ENCODE results near the gene SMC5.

The SMC5 gene

DNA sequence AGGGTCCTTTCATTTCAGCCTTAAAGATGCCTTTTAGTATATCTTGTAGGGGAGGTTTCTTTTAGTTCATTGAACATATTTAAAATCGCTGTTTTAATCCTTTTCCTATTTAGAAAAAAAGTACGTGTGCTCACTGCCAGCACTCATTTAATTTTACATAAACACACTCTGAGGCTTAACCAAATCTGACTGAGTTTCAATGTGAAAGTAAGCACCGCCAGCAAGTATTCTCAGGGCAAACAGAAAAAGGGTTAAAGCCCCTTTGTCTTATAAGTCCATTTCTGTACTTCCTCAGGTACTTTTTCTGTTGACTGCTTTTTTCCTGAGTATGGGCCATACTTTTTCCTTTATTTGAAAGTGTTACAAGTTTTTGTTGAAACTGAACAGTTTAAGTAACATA, 31.8 kb downstream of the SMC5 start:
- no peak overlapping the region for H3K4me3 ChIP-seq (ENCODE audit: low read depth, low read length)
- no peak for TF ChIP-seq CTCF (IDR thresholded peaks at IDR 0.05; ENCODE audit: control insufficient read depth, extremely low read depth, insufficient read depth)
- DNase-seq (ENCODE audit: low read depth), result no peak

DNA sequence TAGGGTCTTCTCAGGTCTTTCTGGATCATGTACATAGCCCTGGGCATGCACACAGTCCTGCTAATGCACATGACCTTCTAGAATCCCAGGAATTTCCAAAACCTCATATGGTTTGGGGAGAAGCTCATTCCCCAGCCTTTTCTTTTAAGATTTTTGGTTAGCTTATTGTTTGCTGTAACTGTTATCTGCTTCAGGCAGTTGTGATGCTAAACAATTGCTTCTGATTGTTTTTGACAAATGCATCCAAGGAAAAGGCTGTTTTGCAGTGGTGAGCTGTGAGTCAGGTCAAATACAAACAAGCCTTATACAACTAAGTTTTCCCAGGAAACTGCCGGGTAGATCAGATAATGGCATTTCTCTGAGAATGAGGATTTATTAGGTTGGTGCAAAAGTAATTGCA, 32.7 kb downstream of the SMC5 start:
- no peak for DNase-seq (ENCODE audit: low read depth)
- H3K4me3 ChIP-seq (ENCODE audit: low read depth, low read length), result no peak overlapping the region
- no peak for TF ChIP-seq CTCF (IDR thresholded peaks at IDR 0.05; ENCODE audit: control insufficient read depth, extremely low read depth, insufficient read depth)

- DNase-seq (ENCODE audit: low read depth), result no peak
- no peak for TF ChIP-seq CTCF (IDR thresholded peaks at IDR 0.05; ENCODE audit: control insufficient read depth, extremely low read depth, insufficient read depth)
- no peak overlapping the region for H3K4me3 ChIP-seq (ENCODE audit: low read depth, low read length)
Observed at GRCh38 chr9:70292253-70292652, 33.5 kb downstream of the SMC5 start.

- DNase-seq (ENCODE audit: low read depth), result no peak
- no peak for TF ChIP-seq CTCF (IDR thresholded peaks at IDR 0.05; ENCODE audit: control insufficient read depth, extremely low read depth, insufficient read depth)
- H3K4me3 ChIP-seq (ENCODE audit: low read depth, low read length), result no peak overlapping the region
Observed at GRCh38 chr9:70293214-70293613, 34.4 kb downstream of the SMC5 start.

GRCh38 chr9:70297141-70297540, 38.4 kb downstream of the SMC5 start:
- DNase-seq (ENCODE audit: low read depth), result no peak
- no peak for TF ChIP-seq CTCF (IDR thresholded peaks at IDR 0.05; ENCODE audit: control insufficient read depth, extremely low read depth, insufficient read depth)
- no peak overlapping the region for H3K4me3 ChIP-seq (ENCODE audit: low read depth, low read length)

DNA sequence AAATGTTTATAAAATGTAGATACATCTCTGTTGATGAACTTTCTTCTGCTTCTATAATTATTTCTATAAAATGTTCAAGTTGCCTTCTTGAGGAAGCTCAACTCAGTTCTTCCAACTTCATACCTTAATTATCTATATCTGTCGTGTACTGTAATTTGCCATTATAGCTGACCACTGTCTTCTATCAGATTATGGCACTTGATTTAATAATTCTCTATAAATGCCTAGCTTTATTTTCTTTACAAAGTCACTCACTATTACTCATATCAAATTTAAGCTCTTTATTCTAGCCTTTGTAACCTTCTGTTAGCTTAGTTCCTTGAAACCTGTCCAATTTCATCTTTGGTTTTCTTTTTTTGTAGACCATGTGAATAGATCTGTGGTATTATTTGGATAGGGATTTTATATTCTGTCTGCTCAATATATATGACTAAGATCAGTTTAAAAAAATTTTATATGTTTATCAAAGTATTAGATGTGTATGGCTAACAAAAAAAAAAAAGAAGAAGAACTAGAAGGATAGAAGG, 39.5 kb downstream of the SMC5 start:
- TF ChIP-seq CTCF (IDR thresholded peaks at IDR 0.05; ENCODE audit: control insufficient read depth, extremely low read depth, insufficient read depth), result no peak
- DNase-seq (ENCODE audit: low read depth), result peak; percentile 85
- H3K4me3 ChIP-seq (ENCODE audit: low read depth, low read length), result no peak overlapping the region

DNA sequence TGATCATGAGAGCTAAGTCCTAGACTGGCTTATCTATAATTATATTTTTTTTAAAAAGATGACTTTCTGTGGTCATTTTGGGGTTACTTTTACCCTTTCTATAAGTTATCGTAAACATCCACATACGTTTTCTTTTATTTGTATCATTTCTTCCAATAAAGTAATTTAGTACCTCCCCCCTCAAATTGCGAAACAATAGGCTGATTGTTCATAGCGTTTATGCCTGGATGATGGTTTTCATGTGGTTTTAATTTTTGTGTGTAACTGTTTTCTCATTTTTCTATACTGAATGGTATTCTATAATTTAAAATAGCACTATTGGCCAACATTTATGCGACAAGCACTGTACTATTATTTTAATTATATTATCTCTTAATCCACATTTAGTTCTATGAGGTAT, 44.5 kb downstream of the SMC5 start:
- no peak for DNase-seq (ENCODE audit: low read depth)
- no peak overlapping the region for H3K4me3 ChIP-seq (ENCODE audit: low read depth, low read length)
- no peak for TF ChIP-seq CTCF (IDR thresholded peaks at IDR 0.05; ENCODE audit: control insufficient read depth, extremely low read depth, insufficient read depth)
